ENCODE data around the gene CISD3. TPM values are rescaled to one million over a fixed set of nuclear protein-coding genes. Genes with fewer than 3 reads are reported as not detected.
A peak's percentile ranks its signal among the peaks of the same experiment; 100 is the strongest.

Gene CISD3
- total and polyA plus RNA-seq, 10 of the 15 experiments (the other 5 are each of a cell fraction or from before 2014, with no cell fraction given) = 2.6 to 38.1 (median 8.1) TPM

DNA sequence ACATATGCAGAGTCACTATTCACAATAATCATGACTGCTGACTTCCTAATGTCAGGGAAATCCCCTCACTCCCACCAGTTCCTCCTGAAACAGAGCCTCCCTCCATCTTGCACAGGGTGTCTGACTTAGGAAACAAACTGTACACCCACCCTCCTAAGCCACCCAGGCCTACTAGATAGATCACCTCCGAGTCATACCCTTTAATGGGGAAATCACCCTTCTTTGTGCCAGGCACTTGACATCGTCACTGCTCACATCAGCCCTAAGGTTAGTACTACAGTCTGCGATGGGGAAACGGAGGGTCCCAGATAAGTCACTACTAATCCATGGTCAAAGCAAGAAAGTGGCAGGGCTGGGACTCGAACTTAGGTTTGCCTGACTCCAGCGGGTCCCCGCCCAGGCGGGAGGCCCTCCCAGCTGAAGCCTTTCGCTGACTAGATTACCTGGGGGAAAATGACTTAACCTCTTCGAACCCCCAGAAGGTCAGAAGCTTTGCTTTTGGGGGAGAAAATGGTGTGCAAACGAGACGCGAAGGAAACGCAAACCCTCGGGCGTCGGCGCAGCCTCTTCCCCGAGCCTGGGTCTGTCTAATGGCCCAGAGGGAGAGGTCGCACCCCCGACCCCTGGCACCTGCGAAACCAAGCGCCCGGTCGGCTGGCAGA is 28.5 kb upstream of the CISD3 start (continued):
- TF ChIP-seq ZBTB40 (IDR thresholded peaks at IDR 0.05; ENCODE audit: borderline replicate concordance) (no peak), POLR2AphosphoS2 (IDR thresholded peaks at IDR 0.05; ENCODE audit: low read depth, low read length) (no peak), BCL11A (IDR thresholded peaks at IDR 0.05; ENCODE audit: low read depth, low read length) (no peak; the same call in 1 of the 2 replicates), NR2C2 (IDR thresholded peaks at IDR 0.05; ENCODE audit: borderline replicate concordance, control insufficient read depth, insufficient read length, low read depth) (no peak), ZNF24 (IDR thresholded peaks at IDR 0.05) (no peak), SMAD5 (IDR thresholded peaks at IDR 0.05; ENCODE audit: low read depth) (no peak), RFX5 (IDR thresholded peaks at IDR 0.05; ENCODE audit: low read depth, low read length) (no peak), CHD2 (IDR thresholded peaks at IDR 0.05; ENCODE audit: borderline replicate concordance, low read depth, low read length) (no peak), CBFB (IDR thresholded peaks at IDR 0.05; ENCODE audit: low read depth) (no peak), ZNF217 (IDR thresholded peaks at IDR 0.05) (no peak), RBBP5 (conservative IDR thresholded peaks at IDR 0.05) (no peak), TARDBP (IDR thresholded peaks at IDR 0.05; ENCODE audit: borderline replicate concordance) (no peak), SUZ12 (IDR thresholded peaks at IDR 0.05; ENCODE audit: unreplicated experiment) (no peak), YY1 (IDR thresholded peaks at IDR 0.05; ENCODE audit: low read depth, low read length) (peak; percentile 89), PAX8 (IDR thresholded peaks at IDR 0.05) (no peak), E4F1 (IDR thresholded peaks at IDR 0.05; ENCODE audit: borderline replicate concordance, partially characterized antibody) (no peak), RB1 (IDR thresholded peaks at IDR 0.05; ENCODE audit: borderline replicate concordance) (no peak)
- TF ChIP-seq, protein P1, sequence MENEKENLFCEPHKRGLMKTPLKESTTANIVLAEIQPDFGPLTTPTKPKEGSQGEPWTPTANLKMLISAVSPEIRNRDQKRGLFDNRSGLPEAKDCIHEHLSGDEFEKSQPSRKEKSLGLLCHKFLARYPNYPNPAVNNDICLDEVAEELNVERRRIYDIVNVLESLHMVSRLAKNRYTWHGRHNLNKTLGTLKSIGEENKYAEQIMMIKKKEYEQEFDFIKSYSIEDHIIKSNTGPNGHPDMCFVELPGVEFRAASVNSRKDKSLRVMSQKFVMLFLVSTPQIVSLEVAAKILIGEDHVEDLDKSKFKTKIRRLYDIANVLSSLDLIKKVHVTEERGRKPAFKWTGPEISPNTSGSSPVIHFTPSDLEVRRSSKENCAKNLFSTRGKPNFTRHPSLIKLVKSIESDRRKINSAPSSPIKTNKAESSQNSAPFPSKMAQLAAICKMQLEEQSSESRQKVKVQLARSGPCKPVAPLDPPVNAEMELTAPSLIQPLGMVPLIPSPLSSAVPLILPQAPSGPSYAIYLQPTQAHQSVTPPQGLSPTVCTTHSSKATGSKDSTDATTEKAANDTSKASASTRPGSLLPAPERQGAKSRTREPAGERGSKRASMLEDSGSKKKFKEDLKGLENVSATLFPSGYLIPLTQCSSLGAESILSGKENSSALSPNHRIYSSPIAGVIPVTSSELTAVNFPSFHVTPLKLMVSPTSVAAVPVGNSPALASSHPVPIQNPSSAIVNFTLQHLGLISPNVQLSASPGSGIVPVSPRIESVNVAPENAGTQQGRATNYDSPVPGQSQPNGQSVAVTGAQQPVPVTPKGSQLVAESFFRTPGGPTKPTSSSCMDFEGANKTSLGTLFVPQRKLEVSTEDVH (IDR thresholded peaks at IDR 0.05; ENCODE audit: low read depth, partially characterized antibody) = no peak
- TF ChIP-seq, protein P2, sequence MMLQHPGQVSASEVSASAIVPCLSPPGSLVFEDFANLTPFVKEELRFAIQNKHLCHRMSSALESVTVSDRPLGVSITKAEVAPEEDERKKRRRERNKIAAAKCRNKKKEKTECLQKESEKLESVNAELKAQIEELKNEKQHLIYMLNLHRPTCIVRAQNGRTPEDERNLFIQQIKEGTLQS (IDR thresholded peaks at IDR 0.05; ENCODE audit: borderline replicate concordance, extremely low read depth, low read depth, low read length) = no peak
- TF ChIP-seq, protein P3, sequence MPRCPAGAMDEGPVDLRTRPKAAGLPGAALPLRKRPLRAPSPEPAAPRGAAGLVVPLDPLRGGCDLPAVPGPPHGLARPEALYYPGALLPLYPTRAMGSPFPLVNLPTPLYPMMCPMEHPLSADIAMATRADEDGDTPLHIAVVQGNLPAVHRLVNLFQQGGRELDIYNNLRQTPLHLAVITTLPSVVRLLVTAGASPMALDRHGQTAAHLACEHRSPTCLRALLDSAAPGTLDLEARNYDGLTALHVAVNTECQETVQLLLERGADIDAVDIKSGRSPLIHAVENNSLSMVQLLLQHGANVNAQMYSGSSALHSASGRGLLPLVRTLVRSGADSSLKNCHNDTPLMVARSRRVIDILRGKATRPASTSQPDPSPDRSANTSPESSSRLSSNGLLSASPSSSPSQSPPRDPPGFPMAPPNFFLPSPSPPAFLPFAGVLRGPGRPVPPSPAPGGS (IDR thresholded peaks at IDR 0.05; ENCODE audit: borderline replicate concordance, insufficient read depth, low read depth, low read length, poor library complexity, severe bottlenecking) = peak; percentile 65

All from GM12878 (cell line).